CD4-positive, alpha-beta memory T cell (primary cell): Measurements from ENCODE around the gene AFAP1L1. TPM values are rescaled to one million over a fixed set of nuclear protein-coding genes. Genes with fewer than 3 reads are reported as not detected.

Experiments
- CTCF ChIA-PET: fragments of 350-600 bp; sonication (Branson Sonifier 250); formaldehyde crosslinking; loops from one replicate; lab custom pipeline; 2021; ENCODE audit warnings: inconsistent platforms; ENCODE audit not compliant: partially characterized antibody; lab: Charles Lee
- POLR2A ChIA-PET: fragments of 350-600 bp; sonication (Branson Sonifier 250); formaldehyde crosslinking; loops from one replicate; lab custom pipeline; 2021; ENCODE audit not compliant: partially characterized antibody; lab: Charles Lee
- DNase-seq, 5 donors: peaks; one replicate each; pipeline versions ENCODE4 v3.0.0 to v3.0.0-alpha.2; 2020 to 2022; ENCODE audit warnings: mixed read lengths in 1 of 5
- H3K27ac ChIP-seq: one replicate; pipeline ENCODE4 v1.7.0; 2013; ENCODE audit warnings: low read depth, low read length
- H3K27me3 ChIP-seq: 2 replicates; pipeline ENCODE4 v1.7.0; 2013; ENCODE audit warnings: mild to moderate bottlenecking, low read length, moderate library complexity; ENCODE audit not compliant: insufficient read depth
- H3K36me3 ChIP-seq: 2 replicates; pipeline ENCODE4 v1.7.0; 2013; ENCODE audit warnings: mild to moderate bottlenecking, low read length, moderate library complexity; ENCODE audit not compliant: insufficient read depth
- H3K4me1 ChIP-seq: 2 replicates; pipeline ENCODE4 v1.7.0; 2013; ENCODE audit warnings: mild to moderate bottlenecking, low read length, moderate library complexity; ENCODE audit not compliant: insufficient read depth
- H3K4me3 ChIP-seq, 2 donors: one replicate each; pipeline ENCODE4 v1.7.0; 2013; ENCODE audit warnings: low read length in 2 of 2, mild to moderate bottlenecking in 1 of 2
- H3K9me3 ChIP-seq, 2 donors: one replicate each; pipeline ENCODE4 v1.7.0; 2013; ENCODE audit warnings: low read length in 2 of 2, control low read depth in 1 of 2; ENCODE audit not compliant: control insufficient read depth in 1 of 2
- H3K27ac Mint-ChIP-seq, 7 donors: one replicate each; pipeline ENCODE4 v1.8.0; 2020 to 2021; ENCODE audit warnings: mixed read lengths in 7 of 7, mild to moderate bottlenecking in 6 of 7, inconsistent platforms in 3 of 7, moderate library complexity in 3 of 7
- H3K27me3 Mint-ChIP-seq, 2 donors: one replicate each; pipeline ENCODE4 v1.8.0; 2020 to 2021; ENCODE audit warnings: mixed read lengths in 2 of 2
- H3K36me3 Mint-ChIP-seq, 2 donors: one replicate each; pipeline ENCODE4 v1.8.0; 2020 to 2021; ENCODE audit warnings: mixed read lengths in 2 of 2, inconsistent platforms in 1 of 2, mild to moderate bottlenecking in 1 of 2
- H3K4me1 Mint-ChIP-seq, 4 donors: one replicate each; pipeline ENCODE4 v1.8.0; 2020 to 2021; ENCODE audit warnings: mixed read lengths in 4 of 4, mild to moderate bottlenecking in 1 of 4
- H3K4me3 Mint-ChIP-seq, 8 donors: one replicate each; pipeline ENCODE4 v1.8.0; 2020 to 2021; ENCODE audit warnings: mixed read lengths in 8 of 8, mild to moderate bottlenecking in 7 of 8, moderate library complexity in 6 of 8, inconsistent platforms in 3 of 8
- H3K9me3 Mint-ChIP-seq, 8 donors: one replicate each; pipeline ENCODE4 v1.8.0; 2020 to 2021; ENCODE audit warnings: mixed read lengths in 8 of 8, mild to moderate bottlenecking in 5 of 8, inconsistent platforms in 3 of 8, moderate library complexity in 1 of 8
- intact Hi-C: fragments of 100-400 bp; cut with micrococcal nuclease; formaldehyde crosslinking; loops from one replicate; pipeline ENCODE4 v1.15.1; 2023
- polyA plus RNA-seq, 2 donors: library from polyadenylated mRNA; unstranded; fragments of 300-500 nt; fragmentation: Illumina TruSeq; gene quantifications; one replicate each; pipeline ENCODE4 v1.2.3, GENCODE V29; 2021
- total RNA-seq, 2 experiments: library from RNA; stranded (reverse); gene quantifications; one replicate each; pipeline ENCODE4 v1.2.3, GENCODE V29; 2021

The AFAP1L1 gene
- total and polyA plus RNA-seq, 4 experiments from 2014 or later = not detected

GRCh38 chr5:149365418-149365817, 93.8 kb downstream of the AFAP1L1 start:
- ChIA-PET CTCF (interaction anchor here (1.2 to 12.8 kb wide), 4 partner anchors 13 to 49 kb away, joined by 3 to 564 read pairs (median 189); partner anchors contain the start of genes GRPEL2 and PCYOX1L), POLR2A (interaction anchor here (0.7 to 4.5 kb wide), 2 partner anchors 16 to 21 kb away, joined by 4 to 45 read pairs; partner anchors contain the start of gene GRPEL2)
- Histone ChIP-seq H3K27me3 (no peaks in the 10 kb centered on the region), H3K4me1 (peaks cover 25% of the 10 kb centered on the region), H3K36me3 (peaks cover 5% of the 10 kb centered on the region), H3K9me3 (no peaks in the 10 kb centered on the region), H3K4me3 (no peak overlapping the region), H3K27ac (no peak overlapping the region)
- H3K4me1 Mint-ChIP-seq = peaks cover 16 to 35% (median 30%) of the 10 kb centered on the region in 4 donors
- peaks cover 0 to 1% (median 0%) of the 10 kb centered on the region in 8 donors for H3K9me3 Mint-ChIP-seq
- intact Hi-C loops = no loop called here
- DNase-seq = no peak
- H3K27ac Mint-ChIP-seq = peak overlapping the region in 2 of 7 donors; percentile 19 to 80
- H3K27me3 Mint-ChIP-seq = no peaks in the 10 kb centered on the region
- H3K4me3 Mint-ChIP-seq = no peak overlapping the region
- H3K36me3 Mint-ChIP-seq = peaks cover 15 to 28% of the 10 kb centered on the region in 2 donors

- peaks cover 0 to 1% (median 0%) of the 10 kb centered on the region in 8 donors for H3K9me3 Mint-ChIP-seq
- Histone ChIP-seq H3K36me3 (peaks cover 5% of the 10 kb centered on the region), H3K4me1 (peaks cover 17% of the 10 kb centered on the region), H3K27me3 (no peaks in the 10 kb centered on the region), H3K27ac (no peak overlapping the region), H3K9me3 (no peaks in the 10 kb centered on the region), H3K4me3 (no peak overlapping the region)
- peaks cover 15 to 28% of the 10 kb centered on the region in 2 donors for H3K36me3 Mint-ChIP-seq
- H3K27me3 Mint-ChIP-seq = no peaks in the 10 kb centered on the region
- POLR2A ChIA-PET = interaction anchor here (0.7 to 4.5 kb wide), 5 partner anchors 8 to 22 kb away, joined by 3 to 45 read pairs (median 6); partner anchors contain the start of genes GRPEL2 and PCYOX1L
- intact Hi-C loops = no loop called here
- CTCF ChIA-PET = interaction anchor here (1.2 to 12.8 kb wide), 8 partner anchors 10 to 177 kb away, joined by 3 to 564 read pairs (median 12); partner anchors contain the start of genes GRPEL2 and PCYOX1L
- no peak overlapping the region for H3K4me3 Mint-ChIP-seq
- H3K27ac Mint-ChIP-seq = no peak overlapping the region
- no peak for DNase-seq
- peaks cover 11 to 29% (median 23%) of the 10 kb centered on the region in 4 donors for H3K4me1 Mint-ChIP-seq
These were observed 94.6 kb downstream of the AFAP1L1 start for GRCh38 chr5:149366169-149366729.

DNA sequence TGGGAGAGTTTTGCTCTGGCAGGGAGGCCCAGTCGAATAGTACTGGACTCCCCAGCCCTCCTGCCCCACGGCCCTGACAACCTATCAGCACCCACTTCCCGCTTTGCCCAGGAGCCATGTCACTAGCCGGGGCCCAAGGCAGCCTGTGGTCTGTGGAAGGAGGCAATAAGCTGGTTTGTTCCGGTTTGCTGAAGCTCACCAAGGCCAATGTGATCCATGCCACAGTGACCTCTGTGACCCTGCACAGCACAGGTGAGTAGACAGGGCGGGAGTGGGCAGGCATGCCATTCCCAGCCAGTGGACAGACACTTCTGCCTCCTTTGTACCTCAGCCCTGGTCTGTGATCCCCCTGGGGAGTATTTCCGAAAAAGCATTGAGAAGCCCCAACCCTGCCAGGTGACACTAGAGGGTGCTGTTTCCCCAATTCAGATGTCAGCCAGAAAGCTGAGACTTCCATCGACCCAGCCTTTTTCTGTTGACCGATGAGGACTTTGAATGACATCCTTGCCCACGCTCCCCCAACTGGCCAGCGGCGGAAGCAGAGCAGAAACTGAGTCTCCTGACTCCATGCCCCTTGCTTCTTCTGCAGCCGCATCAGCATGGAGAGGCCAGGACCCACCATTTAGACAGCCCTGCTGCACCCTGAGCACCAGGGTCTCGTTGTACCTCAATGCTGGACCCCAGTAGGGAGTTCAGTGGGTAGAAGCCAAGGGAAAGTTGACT, 95.8 kb downstream of the AFAP1L1 start:
- Histone ChIP-seq H3K27me3 (no peaks in the 10 kb centered on the region), H3K27ac (no peak overlapping the region), H3K36me3 (peaks cover 5% of the 10 kb centered on the region), H3K4me3 (no peak overlapping the region), H3K9me3 (no peaks in the 10 kb centered on the region), H3K4me1 (peaks cover 12% of the 10 kb centered on the region)
- CTCF ChIA-PET = interaction anchor here (0.7 to 12.8 kb wide), 23 partner anchors 9 to 624 kb away, joined by 3 to 564 read pairs (median 6); partner anchors contain the start of genes GRPEL2, IL17B and PCYOX1L
- Mint-ChIP-seq H3K4me3 (no peak overlapping the region), H3K9me3 (peaks cover 0 to 1% (median 0%) of the 10 kb centered on the region in 8 donors), H3K27ac (peak overlapping the region in 3 of 7 donors; percentile 28 to 62 (median 48)), H3K4me1 (peaks cover 13 to 27% (median 25%) of the 10 kb centered on the region in 4 donors), H3K27me3 (no peaks in the 10 kb centered on the region), H3K36me3 (peaks cover 15 to 28% of the 10 kb centered on the region in 2 donors)
- POLR2A ChIA-PET = interaction anchor here (0.8 to 4.5 kb wide), 10 partner anchors 10 to 208 kb away, joined by 3 to 45 read pairs (median 5); partner anchors contain the start of genes CSNK1A1, GRPEL2 and PCYOX1L
- intact Hi-C loops = loop anchor here (1.0 kb wide), 1 partner anchor 50 kb away; no protein-coding TSS in a partner anchor
- DNase-seq = peak in 4 of 5 donors; percentile 43 to 52 (median 48)

DNA sequence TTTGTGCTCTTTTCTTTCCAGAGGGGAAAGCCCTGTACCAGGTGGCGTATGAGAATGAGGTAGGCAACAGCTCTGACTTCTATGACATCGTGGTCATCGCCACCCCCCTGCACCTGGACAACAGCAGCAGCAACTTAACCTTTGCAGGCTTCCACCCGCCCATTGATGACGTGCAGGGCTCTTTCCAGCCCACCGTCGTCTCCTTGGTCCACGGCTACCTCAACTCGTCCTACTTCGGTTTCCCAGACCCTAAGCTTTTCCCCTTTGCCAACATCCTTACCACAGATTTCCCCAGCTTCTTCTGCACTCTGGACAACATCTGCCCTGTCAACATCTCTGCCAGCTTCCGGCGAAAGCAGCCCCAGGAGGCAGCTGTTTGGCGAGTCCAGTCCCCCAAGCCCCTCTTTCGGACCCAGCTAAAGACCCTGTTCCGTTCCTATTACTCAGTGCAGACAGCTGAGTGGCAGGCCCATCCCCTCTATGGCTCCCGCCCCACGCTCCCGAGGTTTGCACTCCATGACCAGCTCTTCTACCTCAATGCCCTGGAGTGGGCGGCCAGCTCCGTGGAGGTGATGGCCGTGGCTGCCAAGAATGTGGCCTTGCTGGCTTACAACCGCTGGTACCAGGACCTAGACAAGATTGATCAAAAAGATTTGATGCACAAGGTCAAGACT, 96.5 kb downstream of the AFAP1L1 start:
- H3K36me3 Mint-ChIP-seq = peaks cover 15 to 23% of the 10 kb centered on the region in 2 donors
- H3K27ac Mint-ChIP-seq = peak overlapping the region in 1 of 7 donors; percentile 35
- no peaks in the 10 kb centered on the region for H3K27me3 ChIP-seq
- ChIA-PET POLR2A (interaction anchor here (0.8 to 4.5 kb wide), 9 partner anchors 10 to 207 kb away, joined by 3 to 45 read pairs (median 5); partner anchors contain the start of genes CSNK1A1, GRPEL2 and PCYOX1L), CTCF (interaction anchor here (0.7 to 12.8 kb wide), 28 partner anchors 8 to 623 kb away, joined by 3 to 564 read pairs (median 5); partner anchors contain the start of genes CSNK1A1, GRPEL2, IL17B and PCYOX1L)
- H3K9me3 Mint-ChIP-seq = peaks cover 0 to 1% (median 0%) of the 10 kb centered on the region in 8 donors
- peaks cover 12% of the 10 kb centered on the region for H3K4me1 ChIP-seq
- no peaks in the 10 kb centered on the region for H3K27me3 Mint-ChIP-seq
- peaks cover 5% of the 10 kb centered on the region for H3K36me3 ChIP-seq
- H3K4me3 Mint-ChIP-seq = no peak overlapping the region
- no peak overlapping the region for H3K4me3 ChIP-seq
- intact Hi-C loops = loop anchor here (1.0 kb wide), 1 partner anchor 51 kb away; no protein-coding TSS in a partner anchor
- peaks cover 13 to 27% (median 25%) of the 10 kb centered on the region in 4 donors for H3K4me1 Mint-ChIP-seq
- H3K9me3 ChIP-seq = no peaks in the 10 kb centered on the region
- no peak for DNase-seq
- H3K27ac ChIP-seq = no peak overlapping the region

DNA sequence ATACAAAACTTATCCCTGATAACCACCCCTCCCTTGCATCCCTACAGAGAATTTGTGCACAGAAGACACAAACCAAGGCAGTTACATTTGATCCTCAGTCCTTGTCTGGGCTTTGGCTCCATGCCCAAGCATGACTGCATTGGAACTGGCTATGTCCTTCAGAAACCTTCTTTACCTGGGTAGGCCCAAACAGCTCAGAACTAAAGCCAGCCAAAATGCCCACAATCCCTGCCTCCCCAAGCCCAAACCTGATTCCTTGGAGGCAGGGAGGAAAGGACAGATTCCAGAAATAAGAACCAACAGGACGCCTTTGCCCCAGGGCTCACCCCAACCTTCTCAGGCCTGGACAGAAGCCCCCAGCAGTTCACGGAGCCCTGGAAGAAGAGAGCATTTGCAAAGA, 99.2 kb downstream of the AFAP1L1 start:
- H3K9me3 ChIP-seq = no peaks in the 10 kb centered on the region
- H3K27me3 ChIP-seq = no peaks in the 10 kb centered on the region
- H3K36me3 ChIP-seq = no peaks in the 10 kb centered on the region
- Mint-ChIP-seq H3K4me1 (peaks cover 13 to 27% (median 19%) of the 10 kb centered on the region in 4 donors), H3K36me3 (peaks cover 5 to 14% of the 10 kb centered on the region in 2 donors), H3K4me3 (no peak overlapping the region), H3K9me3 (peaks cover 0 to 1% (median 0%) of the 10 kb centered on the region in 8 donors), H3K27ac (peak overlapping the region in 1 of 7 donors; percentile 63), H3K27me3 (no peaks in the 10 kb centered on the region)
- ChIA-PET CTCF (interaction anchor here (0.9 to 12.8 kb wide), 14 partner anchors 11 to 587 kb away, joined by 3 to 564 read pairs (median 4); partner anchors contain the start of genes GRPEL2 and PCYOX1L), POLR2A (interaction anchor here (0.9 to 1.5 kb wide), 6 partner anchors 15 to 69 kb away, joined by 3 to 9 read pairs (median 4); partner anchors contain the start of gene GRPEL2)
- intact Hi-C loops = loop anchor here (1.0 to 5.0 kb wide), 3 partner anchors 54 to 230 kb away; partner anchors contain the start of gene ABLIM3
- no peak for DNase-seq
- H3K4me3 ChIP-seq = no peak overlapping the region
- no peak overlapping the region for H3K27ac ChIP-seq
- peaks cover 12% of the 10 kb centered on the region for H3K4me1 ChIP-seq

DNA sequence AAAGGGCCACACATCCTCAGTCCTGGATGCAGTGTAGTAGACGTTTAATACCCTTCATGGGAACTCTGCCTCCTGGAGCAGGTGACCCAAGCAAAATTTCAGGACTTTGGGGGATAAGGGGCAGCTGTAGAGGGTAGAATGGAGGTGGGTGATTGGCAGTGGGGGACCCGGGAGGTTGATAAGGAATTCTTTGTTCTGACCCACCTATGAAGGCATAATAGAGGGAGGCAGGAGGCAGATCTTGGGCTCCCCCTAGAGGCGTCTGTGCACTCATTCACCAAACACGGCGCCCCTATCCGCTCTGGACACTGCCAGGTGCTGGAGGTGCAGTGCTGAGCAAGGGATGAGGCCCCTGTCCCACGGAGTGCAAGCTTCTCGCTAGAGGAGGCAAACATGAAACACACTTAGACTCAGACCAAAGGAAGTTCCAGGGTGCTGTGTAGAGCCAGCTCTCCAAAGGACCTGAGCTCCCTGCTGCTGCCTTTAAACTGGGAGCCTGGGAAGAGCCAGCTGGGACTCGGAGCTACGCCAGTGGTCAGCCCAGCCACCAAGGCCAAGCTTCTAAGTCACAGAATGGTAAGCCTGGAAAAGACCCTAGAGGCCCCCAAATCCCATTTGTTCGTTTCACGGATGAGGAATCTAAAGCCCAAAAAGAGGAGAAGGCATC, 99.8 kb downstream of the AFAP1L1 start:
- Histone ChIP-seq H3K4me1 (peaks cover 12% of the 10 kb centered on the region), H3K9me3 (no peaks in the 10 kb centered on the region), H3K4me3 (no peak overlapping the region), H3K27ac (no peak overlapping the region), H3K36me3 (no peaks in the 10 kb centered on the region), H3K27me3 (no peaks in the 10 kb centered on the region)
- DNase-seq = peak; percentile 63 to 67 (median 63)
- peaks cover 0 to 1% (median 0%) of the 10 kb centered on the region in 8 donors for H3K9me3 Mint-ChIP-seq
- no peaks in the 10 kb centered on the region for H3K27me3 Mint-ChIP-seq
- H3K36me3 Mint-ChIP-seq = peaks cover 5 to 14% of the 10 kb centered on the region in 2 donors
- ChIA-PET POLR2A (interaction anchor here (0.9 to 1.5 kb wide), 8 partner anchors 11 to 69 kb away, joined by 3 to 9 read pairs (median 4); partner anchors contain the start of gene GRPEL2), CTCF (interaction anchor here (0.6 to 12.8 kb wide), 26 partner anchors 10 to 587 kb away, joined by 3 to 564 read pairs (median 4); partner anchors contain the start of genes ABLIM3, GRPEL2 and PCYOX1L)
- H3K27ac Mint-ChIP-seq = peak overlapping the region in 2 of 7 donors; percentile 5 to 63
- H3K4me3 Mint-ChIP-seq = no peak overlapping the region
- intact Hi-C loops = loop anchor here (1.0 to 5.0 kb wide), 3 partner anchors 54 to 231 kb away; partner anchors contain the start of gene ABLIM3
- H3K4me1 Mint-ChIP-seq = peaks cover 13 to 27% (median 19%) of the 10 kb centered on the region in 4 donors
